Calu3 (cell line): ENCODE measurements around the gene DENND11. TPM values are rescaled to one million over a fixed set of nuclear protein-coding genes. Genes with fewer than 3 reads are reported as not detected.

Source experiments
- BruUV-seq: library from RNA; stranded (reverse); fragments of 400-500 nt; replicated peaks from 2 replicates; lab custom pipeline; 2021; lab: Mats Ljungman, UMichigan
- CTCF ChIA-PET: fragments of 300-600 bp; sonication (Branson Sonifier 250); formaldehyde crosslinking; loops from one replicate; lab custom pipeline; 2022; ENCODE audit warnings: antibody characterized with exemption; lab: Charles Lee
- DNase-seq: peaks from one replicate; pipeline ENCODE4 v3.0.0; 2022
- H3K27ac Mint-ChIP-seq: one replicate; pipeline ENCODE4 v1.8.0; 2022; ENCODE audit warnings: mixed read lengths; ENCODE audit not compliant: unreplicated experiment
- H3K27me3 Mint-ChIP-seq: one replicate; pipeline ENCODE4 v1.8.0; 2022; ENCODE audit warnings: mixed read lengths; ENCODE audit not compliant: unreplicated experiment
- H3K36me3 Mint-ChIP-seq: one replicate; pipeline ENCODE4 v1.8.0; 2022; ENCODE audit warnings: mild to moderate bottlenecking, moderate library complexity, mixed read lengths; ENCODE audit not compliant: insufficient read depth, unreplicated experiment
- H3K4me1 Mint-ChIP-seq: one replicate; pipeline ENCODE4 v1.8.0; 2022; ENCODE audit warnings: mild to moderate bottlenecking, low read depth, mixed read lengths; ENCODE audit not compliant: unreplicated experiment
- H3K4me3 Mint-ChIP-seq: one replicate; pipeline ENCODE4 v1.8.0; 2022; ENCODE audit warnings: mild to moderate bottlenecking, low read depth, moderate library complexity, mixed read lengths; ENCODE audit not compliant: unreplicated experiment
- H3K9me3 Mint-ChIP-seq: one replicate; pipeline ENCODE4 v1.8.0; 2022; ENCODE audit warnings: low read depth, mixed read lengths; ENCODE audit not compliant: unreplicated experiment
- intact Hi-C: fragments of 100-400 bp; cut with micrococcal nuclease; formaldehyde crosslinking; loops from one replicate; pipeline ENCODE4 v1.10.0; 2022; ENCODE audit not compliant: unreplicated experiment
- total RNA-seq: library from RNA; stranded (reverse); gene quantifications from 2 replicates; pipeline ENCODE4 v1.2.3, GENCODE V29; 2022
- TF ChIP-seq, protein P1 (sequence below): fragments of 200-600 bp; IDR thresholded peaks from one replicate; pipeline ENCODE4 v1.8.0; 2022; ENCODE audit warnings: antibody characterized with exemption; ENCODE audit not compliant: unreplicated experiment

Gene DENND11
- total RNA-seq, 1 experiment from 2014 or later: 26.5 TPM

GRCh38 chr7:141702892-141703291, 926 bp upstream of the DENND11 start:
- intact Hi-C loops: no loop called here
- TF ChIP-seq, protein P1, sequence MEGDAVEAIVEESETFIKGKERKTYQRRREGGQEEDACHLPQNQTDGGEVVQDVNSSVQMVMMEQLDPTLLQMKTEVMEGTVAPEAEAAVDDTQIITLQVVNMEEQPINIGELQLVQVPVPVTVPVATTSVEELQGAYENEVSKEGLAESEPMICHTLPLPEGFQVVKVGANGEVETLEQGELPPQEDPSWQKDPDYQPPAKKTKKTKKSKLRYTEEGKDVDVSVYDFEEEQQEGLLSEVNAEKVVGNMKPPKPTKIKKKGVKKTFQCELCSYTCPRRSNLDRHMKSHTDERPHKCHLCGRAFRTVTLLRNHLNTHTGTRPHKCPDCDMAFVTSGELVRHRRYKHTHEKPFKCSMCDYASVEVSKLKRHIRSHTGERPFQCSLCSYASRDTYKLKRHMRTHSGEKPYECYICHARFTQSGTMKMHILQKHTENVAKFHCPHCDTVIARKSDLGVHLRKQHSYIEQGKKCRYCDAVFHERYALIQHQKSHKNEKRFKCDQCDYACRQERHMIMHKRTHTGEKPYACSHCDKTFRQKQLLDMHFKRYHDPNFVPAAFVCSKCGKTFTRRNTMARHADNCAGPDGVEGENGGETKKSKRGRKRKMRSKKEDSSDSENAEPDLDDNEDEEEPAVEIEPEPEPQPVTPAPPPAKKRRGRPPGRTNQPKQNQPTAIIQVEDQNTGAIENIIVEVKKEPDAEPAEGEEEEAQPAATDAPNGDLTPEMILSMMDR: no peak
- no TSS peak for BruUV-seq
- no peak for DNase-seq
- Mint-ChIP-seq H3K36me3 (peaks cover 6% of the 10 kb centered on the region), H3K27ac (no peak overlapping the region), H3K4me1 (peaks cover 46% of the 10 kb centered on the region), H3K4me3 (peak overlapping the region; percentile 70), H3K27me3 (no peaks in the 10 kb centered on the region), H3K9me3 (no peaks in the 10 kb centered on the region)
- CTCF ChIA-PET: interaction anchor here (0.9 kb wide), 1 partner anchor 40 kb away, joined by 3 read pairs; no protein-coding TSS in a partner anchor

- no peaks in the 10 kb centered on the region for H3K27me3 Mint-ChIP-seq
- intact Hi-C loops: no loop called here
- no peaks in the 10 kb centered on the region for H3K9me3 Mint-ChIP-seq
- no TSS peak for BruUV-seq
- no peak overlapping the region for H3K27ac Mint-ChIP-seq
- TF ChIP-seq, protein P1: no peak
- peaks cover 48% of the 10 kb centered on the region for H3K4me1 Mint-ChIP-seq
- DNase-seq: peak; percentile 27
- H3K36me3 Mint-ChIP-seq: peaks cover 6% of the 10 kb centered on the region
- peak overlapping the region; percentile 70 for H3K4me3 Mint-ChIP-seq
- CTCF ChIA-PET: interaction anchor here (0.5 kb wide), 1 partner anchor 263 kb away, joined by 3 read pairs; no protein-coding TSS in a partner anchor
These were observed 398 bp downstream of the DENND11 start for GRCh38 chr7:141701489-141702046.

GRCh38 chr7:141700848-141701371, 1.1 kb downstream of the DENND11 start:
- H3K36me3 Mint-ChIP-seq: peaks cover 6% of the 10 kb centered on the region
- no peak for DNase-seq
- no peak overlapping the region for H3K27ac Mint-ChIP-seq
- intact Hi-C loops: no loop called here
- TF ChIP-seq, protein P1: no peak
- no peaks in the 10 kb centered on the region for H3K27me3 Mint-ChIP-seq
- peaks cover 55% of the 10 kb centered on the region for H3K4me1 Mint-ChIP-seq
- H3K4me3 Mint-ChIP-seq: peak overlapping the region; percentile 55
- H3K9me3 Mint-ChIP-seq: no peaks in the 10 kb centered on the region
- CTCF ChIA-PET: no interaction called here
- BruUV-seq: no TSS peak

DNA sequence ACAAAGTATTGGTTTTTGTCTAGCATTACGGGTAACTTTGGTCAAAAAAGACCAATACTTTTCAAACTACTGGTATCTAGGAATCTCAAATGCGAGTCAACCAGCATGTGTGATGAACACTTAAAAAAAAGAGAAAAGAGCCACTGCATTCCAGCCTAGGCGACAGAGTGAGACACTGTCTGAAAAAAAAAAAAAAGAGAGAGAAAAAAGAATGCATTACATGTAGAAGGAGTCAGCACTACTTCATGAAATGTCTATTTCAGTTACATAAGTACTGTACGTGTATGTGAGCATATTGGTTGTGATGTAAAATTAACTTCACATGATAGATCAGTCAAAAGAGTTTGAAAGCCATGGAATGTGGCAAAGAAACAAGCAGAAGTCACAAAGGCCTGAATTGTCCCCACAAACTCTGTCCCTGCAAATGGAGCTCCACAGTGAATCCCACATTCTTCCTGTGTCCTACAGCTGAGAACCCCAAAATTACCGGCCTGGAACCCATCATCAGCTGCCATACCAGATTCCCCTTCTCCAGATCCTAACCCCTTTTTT, 1.6 kb downstream of the DENND11 start:
- CTCF ChIA-PET: no interaction called here
- TF ChIP-seq, protein P1: no peak
- Mint-ChIP-seq H3K36me3 (peaks cover 6% of the 10 kb centered on the region), H3K27me3 (no peaks in the 10 kb centered on the region), H3K4me1 (peaks cover 60% of the 10 kb centered on the region), H3K9me3 (no peaks in the 10 kb centered on the region), H3K27ac (no peak overlapping the region), H3K4me3 (peak overlapping the region; percentile 55)
- intact Hi-C loops: no loop called here
- no peak for DNase-seq
- no TSS peak for BruUV-seq
